Measurements from ENCODE around the gene ZNF143. TPM values are rescaled to one million over a fixed set of nuclear protein-coding genes. Genes with fewer than 3 reads are reported as not detected.

Gene ZNF143
- total RNA-seq, 1 experiment from 2014 or later = 19.0 TPM

DNA sequence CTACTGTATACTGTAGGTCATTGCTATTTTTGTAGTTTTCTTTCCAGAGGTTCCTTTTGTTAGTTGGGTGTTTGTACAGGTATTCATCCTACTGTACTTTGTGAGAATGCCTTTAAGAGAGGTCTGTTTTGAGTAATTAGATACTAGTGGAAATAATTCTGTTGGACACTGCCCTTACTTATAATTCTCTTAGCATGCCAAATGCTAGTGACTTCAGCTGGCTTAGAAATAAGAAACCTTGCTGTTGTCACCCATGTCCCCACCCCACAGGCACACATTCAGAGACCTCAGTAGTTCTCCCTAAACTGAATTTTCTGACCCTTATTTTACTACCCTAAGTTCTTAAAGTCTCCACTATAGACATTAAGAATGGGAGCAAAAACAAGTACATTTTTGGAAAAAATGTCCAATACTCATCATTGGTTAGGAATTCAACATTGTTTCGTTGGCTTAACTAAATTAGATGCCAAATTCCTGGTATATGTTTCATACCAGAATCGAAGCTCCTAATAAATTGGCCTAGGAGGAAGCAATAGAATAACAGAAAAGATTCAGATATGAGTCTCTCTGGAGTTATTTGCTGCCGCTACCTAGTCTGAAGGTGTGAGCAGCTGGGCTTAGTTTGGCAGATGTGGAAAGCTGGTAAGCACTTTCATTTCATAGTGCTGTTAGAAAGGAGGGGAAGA, 28.4 kb downstream of the ZNF143 start:
- Mint-ChIP-seq H3K4me3 (ENCODE audit: unreplicated experiment) (no peak overlapping the region), H3K27ac (ENCODE audit: low read depth, unreplicated experiment) (peak overlapping the region; percentile 76), H3K27me3 (ENCODE audit: insufficient read depth, unreplicated experiment) (no peaks in the 10 kb centered on the region), H3K9me3 (ENCODE audit: unreplicated experiment) (no peaks in the 10 kb centered on the region), H3K36me3 (ENCODE audit: insufficient read depth, unreplicated experiment) (peaks cover 28% of the 10 kb centered on the region), H3K4me1 (ENCODE audit: insufficient read depth, unreplicated experiment) (peaks cover 9% of the 10 kb centered on the region)
- CTCF ChIA-PET = interaction anchor here (0.6 to 4.0 kb wide), 2 partner anchors 18 to 22 kb away, joined by 3 to 24 read pairs; no protein-coding TSS in a partner anchor
- POLR2A ChIA-PET = interaction anchor here (0.5 to 2.0 kb wide), 3 partner anchors 27 to 86 kb away, joined by 3 to 9 read pairs (median 3); partner anchors contain the start of gene ZNF143
- BruUV-seq (replicated peaks) = no TSS peak
- TF ChIP-seq, protein P1, sequence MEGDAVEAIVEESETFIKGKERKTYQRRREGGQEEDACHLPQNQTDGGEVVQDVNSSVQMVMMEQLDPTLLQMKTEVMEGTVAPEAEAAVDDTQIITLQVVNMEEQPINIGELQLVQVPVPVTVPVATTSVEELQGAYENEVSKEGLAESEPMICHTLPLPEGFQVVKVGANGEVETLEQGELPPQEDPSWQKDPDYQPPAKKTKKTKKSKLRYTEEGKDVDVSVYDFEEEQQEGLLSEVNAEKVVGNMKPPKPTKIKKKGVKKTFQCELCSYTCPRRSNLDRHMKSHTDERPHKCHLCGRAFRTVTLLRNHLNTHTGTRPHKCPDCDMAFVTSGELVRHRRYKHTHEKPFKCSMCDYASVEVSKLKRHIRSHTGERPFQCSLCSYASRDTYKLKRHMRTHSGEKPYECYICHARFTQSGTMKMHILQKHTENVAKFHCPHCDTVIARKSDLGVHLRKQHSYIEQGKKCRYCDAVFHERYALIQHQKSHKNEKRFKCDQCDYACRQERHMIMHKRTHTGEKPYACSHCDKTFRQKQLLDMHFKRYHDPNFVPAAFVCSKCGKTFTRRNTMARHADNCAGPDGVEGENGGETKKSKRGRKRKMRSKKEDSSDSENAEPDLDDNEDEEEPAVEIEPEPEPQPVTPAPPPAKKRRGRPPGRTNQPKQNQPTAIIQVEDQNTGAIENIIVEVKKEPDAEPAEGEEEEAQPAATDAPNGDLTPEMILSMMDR (IDR thresholded peaks at IDR 0.05; ENCODE audit: unreplicated experiment) = no peak
- intact Hi-C loops (cut with micrococcal nuclease) = no loop called here
- DNase-seq (ENCODE audit: unreplicated experiment) = no peak

DNA sequence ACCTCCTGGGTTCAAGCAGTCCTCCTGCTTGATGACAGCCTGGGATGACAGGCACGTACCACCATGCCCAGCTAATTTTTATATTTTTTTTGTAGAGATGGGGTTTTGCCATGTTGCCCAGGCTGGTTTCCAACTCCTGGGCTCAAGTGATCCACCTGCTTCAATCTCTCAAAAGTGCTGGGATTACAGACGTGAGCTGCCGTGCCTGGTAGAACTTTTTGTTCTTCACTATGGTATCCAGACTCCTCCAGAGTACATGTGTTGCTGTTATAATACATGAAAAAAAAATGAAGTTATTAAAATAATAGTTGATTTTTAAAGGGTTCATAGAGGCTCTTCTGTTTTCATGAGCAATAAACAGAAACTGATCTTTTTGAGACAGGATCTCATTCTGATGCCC, 29.6 kb downstream of the ZNF143 start:
- H3K27ac Mint-ChIP-seq (ENCODE audit: low read depth, unreplicated experiment) = no peak overlapping the region
- H3K9me3 Mint-ChIP-seq (ENCODE audit: unreplicated experiment) = no peaks in the 10 kb centered on the region
- no TSS peak for BruUV-seq (replicated peaks)
- TF ChIP-seq, protein P1 (IDR thresholded peaks at IDR 0.05; ENCODE audit: unreplicated experiment) = no peak
- H3K27me3 Mint-ChIP-seq (ENCODE audit: insufficient read depth, unreplicated experiment) = no peaks in the 10 kb centered on the region
- ChIA-PET CTCF (interaction anchor here (0.6 to 4.0 kb wide), 5 partner anchors 16 to 325 kb away, joined by 3 to 24 read pairs (median 4); no protein-coding TSS in a partner anchor), POLR2A (interaction anchor here (0.6 to 2.0 kb wide), 2 partner anchors 30 to 144 kb away, joined by 3 to 9 read pairs; partner anchors contain the start of gene ZNF143)
- H3K4me1 Mint-ChIP-seq (ENCODE audit: insufficient read depth, unreplicated experiment) = peaks cover 9% of the 10 kb centered on the region
- intact Hi-C loops (cut with micrococcal nuclease) = no loop called here
- no peak overlapping the region for H3K4me3 Mint-ChIP-seq (ENCODE audit: unreplicated experiment)
- no peak for DNase-seq (ENCODE audit: unreplicated experiment)
- H3K36me3 Mint-ChIP-seq (ENCODE audit: insufficient read depth, unreplicated experiment) = peaks cover 36% of the 10 kb centered on the region

DNA sequence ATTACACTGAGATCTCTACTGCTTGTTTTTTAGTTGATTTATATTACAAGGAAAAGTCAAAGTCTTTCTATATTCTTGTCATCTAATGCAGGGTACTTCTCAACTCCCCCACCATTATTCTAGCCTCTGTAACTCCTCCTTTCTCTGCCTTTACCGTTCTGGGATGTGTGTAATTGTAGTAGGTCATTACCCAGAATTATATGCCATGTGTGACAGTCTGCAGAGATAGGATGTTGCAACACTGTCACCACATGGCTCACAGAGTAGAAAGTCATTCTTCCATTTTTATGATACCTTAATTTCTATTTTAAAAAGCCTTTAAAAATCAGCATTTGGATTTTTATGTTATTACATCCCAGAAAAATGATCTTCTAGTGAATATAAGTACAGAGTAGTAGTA, 32.7 kb downstream of the ZNF143 start:
- Mint-ChIP-seq H3K4me1 (ENCODE audit: insufficient read depth, unreplicated experiment) (peaks cover 9% of the 10 kb centered on the region), H3K27ac (ENCODE audit: low read depth, unreplicated experiment) (no peak overlapping the region), H3K27me3 (ENCODE audit: insufficient read depth, unreplicated experiment) (no peaks in the 10 kb centered on the region), H3K9me3 (ENCODE audit: unreplicated experiment) (no peaks in the 10 kb centered on the region), H3K36me3 (ENCODE audit: insufficient read depth, unreplicated experiment) (peaks cover 54% of the 10 kb centered on the region), H3K4me3 (ENCODE audit: unreplicated experiment) (no peak overlapping the region)
- BruUV-seq (replicated peaks) = no TSS peak
- ChIA-PET POLR2A (interaction anchor here (1.2 to 2.1 kb wide), 2 partner anchors 32 to 33 kb away, joined by 7 to 10 read pairs; partner anchors contain the start of gene ZNF143), CTCF (interaction anchor here (0.5 to 3.3 kb wide), 2 partner anchors 13 to 243 kb away, joined by 3 to 13 read pairs; no protein-coding TSS in a partner anchor)
- TF ChIP-seq, protein P1 (IDR thresholded peaks at IDR 0.05; ENCODE audit: unreplicated experiment) = no peak
- intact Hi-C loops (cut with micrococcal nuclease) = no loop called here
- no peak for DNase-seq (ENCODE audit: unreplicated experiment)

DNA sequence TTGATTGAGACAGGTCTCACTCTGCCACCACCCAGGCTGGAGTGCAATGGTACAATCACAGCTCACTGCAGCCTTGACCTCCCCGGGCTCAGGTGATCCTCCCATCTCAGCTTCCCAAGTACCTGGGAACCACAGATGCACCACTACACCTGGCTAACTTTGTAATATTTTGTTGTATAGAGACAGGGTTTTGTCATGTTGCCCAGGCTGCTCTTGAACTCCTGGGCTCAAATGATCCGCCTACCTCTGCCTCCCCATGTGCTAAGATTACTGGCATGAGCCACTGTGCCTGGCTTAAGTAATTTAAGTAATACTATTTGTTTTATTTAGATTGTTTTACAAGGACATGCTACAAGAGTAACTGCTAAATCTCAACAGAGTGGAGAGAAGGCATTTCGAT, 33.5 kb downstream of the ZNF143 start:
- Mint-ChIP-seq H3K4me1 (ENCODE audit: insufficient read depth, unreplicated experiment) (peaks cover 5% of the 10 kb centered on the region), H3K27me3 (ENCODE audit: insufficient read depth, unreplicated experiment) (no peaks in the 10 kb centered on the region), H3K36me3 (ENCODE audit: insufficient read depth, unreplicated experiment) (peaks cover 57% of the 10 kb centered on the region), H3K27ac (ENCODE audit: low read depth, unreplicated experiment) (no peak overlapping the region), H3K4me3 (ENCODE audit: unreplicated experiment) (no peak overlapping the region), H3K9me3 (ENCODE audit: unreplicated experiment) (no peaks in the 10 kb centered on the region)
- intact Hi-C loops (cut with micrococcal nuclease) = no loop called here
- no peak for DNase-seq (ENCODE audit: unreplicated experiment)
- no TSS peak for BruUV-seq (replicated peaks)
- TF ChIP-seq, protein P1 (IDR thresholded peaks at IDR 0.05; ENCODE audit: unreplicated experiment) = no peak
- ChIA-PET CTCF (interaction anchor here (0.7 to 3.3 kb wide), 2 partner anchors 12 to 497 kb away, joined by 3 to 13 read pairs; no protein-coding TSS in a partner anchor), POLR2A (interaction anchor here (2.1 kb wide), 1 partner anchor 34 kb away, joined by 10 read pairs; the partner anchor contains the start of gene ZNF143)
